Inferior parietal cortex (tissue), 1 donor: ENCODE results near the gene FXYD6.
"Not testable (repeated sequence)": the region's sequence is repeated elsewhere in the genome, so short reads cannot be mapped to it uniquely, and the experiment has no call there.

Experiments used
- DNase-seq: peaks from one replicate; pipeline ENCODE4 v3.0.0-alpha.2; 2016; ENCODE audit errors: extremely low spot score

The FXYD6 gene, protein sequence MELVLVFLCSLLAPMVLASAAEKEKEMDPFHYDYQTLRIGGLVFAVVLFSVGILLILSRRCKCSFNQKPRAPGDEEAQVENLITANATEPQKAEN

DNA sequence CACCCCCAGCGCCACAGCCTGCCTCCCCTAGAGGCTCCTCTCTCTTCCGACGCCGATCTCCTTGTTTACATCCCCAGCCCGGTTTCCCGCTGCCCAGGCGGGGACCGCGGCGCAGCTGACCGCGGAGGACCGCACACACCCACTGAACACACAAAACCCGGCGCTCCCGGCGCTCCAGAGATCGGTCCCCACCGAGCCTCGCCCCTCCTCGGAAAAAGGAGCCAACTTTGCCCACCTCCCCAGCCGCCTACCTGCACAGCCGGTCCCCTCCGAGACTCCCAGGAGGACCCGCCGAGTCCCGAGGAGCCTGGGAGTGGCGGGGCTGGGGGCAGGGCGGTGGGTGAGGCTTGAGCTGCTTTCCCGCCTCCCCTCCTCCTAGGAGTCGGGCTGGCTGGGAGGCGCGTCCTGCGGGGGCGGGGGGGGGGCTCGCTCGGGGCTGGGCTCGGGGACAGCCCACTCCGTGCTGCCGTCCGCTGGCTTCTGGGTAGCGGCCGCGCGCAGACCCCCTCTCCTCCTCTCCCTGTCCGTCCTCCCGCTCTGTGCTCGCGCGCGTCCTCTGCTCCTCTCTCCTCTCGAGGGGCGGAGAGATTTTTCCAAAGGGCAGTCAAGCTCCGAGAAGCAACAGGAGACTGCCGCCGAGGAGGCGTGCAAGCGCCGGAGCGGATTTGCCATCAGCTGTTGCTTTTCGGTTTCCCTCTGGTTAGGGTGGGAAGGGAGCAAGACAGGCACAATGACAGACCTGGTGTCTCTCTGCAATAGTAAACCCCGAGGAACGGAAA, at the start of gene FXYD6:
FXYD6 (minus strand) TSS at position 318 of the 779 bp plus-strand sequence. CDS start 33,882 bp downstream, outside the sequence.
- no peak for DNase-seq

DNA sequence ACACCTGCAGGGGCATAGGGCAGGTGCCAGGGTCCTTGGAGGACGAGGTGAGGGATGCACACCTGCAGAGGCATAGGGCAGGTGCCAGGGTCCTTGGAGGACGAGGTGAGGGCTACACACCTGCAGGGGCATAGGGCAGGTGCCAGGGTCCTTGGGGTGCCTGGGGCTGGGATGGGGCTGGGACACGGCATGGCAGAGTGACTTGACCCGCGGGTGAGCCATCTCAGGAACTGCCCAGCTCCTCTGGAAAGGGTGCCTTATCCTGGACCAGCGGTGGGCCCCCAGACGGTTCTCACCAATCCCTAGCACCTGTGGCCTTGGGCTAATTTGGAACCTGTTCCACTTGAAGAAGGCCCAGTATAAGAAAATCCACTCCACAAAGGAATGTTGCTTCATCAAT, 49.7 kb upstream of the FXYD6 start:
- not testable (repeated sequence) for DNase-seq

DNA sequence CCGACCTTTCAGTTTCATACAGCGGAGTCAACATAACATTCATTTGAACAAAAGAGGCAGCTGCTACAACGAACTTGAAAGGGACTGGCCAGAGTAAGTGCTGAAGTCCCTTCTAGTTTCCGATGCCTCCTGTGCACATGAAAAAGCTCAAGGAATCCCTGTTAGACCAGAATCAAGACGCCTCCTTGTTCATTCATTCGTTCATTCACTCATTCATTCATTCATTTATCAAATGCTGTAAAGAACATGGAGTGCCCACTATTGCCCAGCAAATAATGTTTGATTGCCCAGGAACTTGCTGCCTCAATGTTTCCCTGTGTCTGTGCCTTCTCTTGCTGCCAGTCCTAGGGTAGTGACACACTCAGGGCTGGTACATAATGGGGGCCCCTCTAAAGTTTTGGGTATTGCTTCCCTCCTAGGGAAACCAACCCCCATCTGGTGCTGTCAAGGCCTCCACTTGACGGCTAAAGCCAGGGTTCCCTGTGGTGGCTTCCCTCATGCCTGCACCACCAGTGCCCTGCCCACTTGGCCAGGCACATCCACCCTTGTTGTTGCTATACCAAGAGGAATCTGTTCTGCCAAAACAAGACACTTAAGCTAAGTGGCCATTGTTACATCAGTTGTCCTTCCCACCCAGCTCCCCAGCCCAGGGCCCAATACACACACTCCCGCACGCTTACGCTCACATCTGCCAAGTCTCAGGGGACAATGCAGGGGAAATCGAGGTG, 48.9 kb upstream of the FXYD6 start:
- DNase-seq: no peak

DNA sequence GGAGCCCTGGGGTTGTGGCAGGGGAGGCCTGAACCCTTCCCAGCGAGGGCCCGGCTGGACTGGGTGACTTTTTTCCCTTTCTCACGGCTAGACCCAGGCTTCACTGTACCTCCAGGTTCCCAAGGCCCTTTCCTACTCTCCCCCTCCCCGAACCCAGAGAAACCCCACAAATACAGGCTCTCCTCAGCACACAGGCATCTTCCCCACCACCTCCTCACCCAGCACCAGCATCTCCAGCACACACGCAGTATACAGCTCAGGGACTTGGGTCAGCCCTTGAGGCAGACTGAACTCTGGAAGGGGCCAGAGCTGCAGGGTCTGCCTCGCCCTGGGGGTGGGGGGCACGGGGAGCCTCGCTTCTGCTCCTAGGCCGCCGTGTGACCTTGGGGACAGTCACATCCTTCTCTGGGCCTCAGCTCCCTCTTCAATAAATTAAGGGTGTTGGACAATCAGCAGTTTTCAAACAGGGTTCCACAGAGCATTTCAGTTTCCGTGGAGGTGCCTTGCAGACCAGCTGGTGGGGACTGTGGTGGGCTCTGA, 48.2 kb upstream of the FXYD6 start:
- DNase-seq: no peak

DNA sequence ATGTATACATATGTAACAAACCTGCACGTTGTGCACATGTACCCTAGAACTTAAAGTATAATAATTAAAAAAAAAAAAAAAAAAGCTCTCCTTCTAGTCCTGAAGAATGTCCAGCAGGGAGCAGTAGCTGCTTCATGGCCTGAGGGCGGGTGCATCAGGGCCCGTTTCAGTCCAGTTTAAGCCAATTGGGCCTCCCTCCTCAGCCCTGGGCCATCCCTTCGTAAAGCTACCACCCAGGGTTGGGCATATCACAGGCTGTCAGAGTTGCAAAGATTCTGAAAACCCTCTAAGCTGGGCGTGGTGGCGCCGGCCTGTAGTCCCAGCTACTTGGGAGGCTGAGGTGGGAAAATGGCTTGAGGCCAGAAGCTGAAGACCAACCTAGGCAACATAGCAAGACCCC, 47.3 kb upstream of the FXYD6 start:
- no peak for DNase-seq

DNA sequence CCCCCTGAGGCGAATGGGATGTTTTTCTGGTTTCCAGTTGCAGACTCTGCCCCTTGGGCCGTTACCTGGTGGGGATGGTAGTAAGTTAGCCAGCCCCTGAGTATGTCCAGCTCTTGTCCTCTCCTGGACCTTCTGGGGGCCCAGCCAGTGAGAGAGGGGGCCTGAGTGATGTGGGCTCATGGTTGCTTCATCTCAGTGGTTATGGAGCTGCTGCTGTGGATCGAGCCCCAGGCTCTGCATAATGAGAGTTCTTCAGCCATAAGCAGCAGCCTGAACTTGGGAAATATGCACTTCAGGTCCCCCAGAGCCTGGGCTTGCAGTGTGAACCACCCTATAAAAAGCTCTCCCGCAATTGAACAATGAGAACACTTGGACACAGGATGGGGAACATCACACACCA, 46.8 kb upstream of the FXYD6 start:
- no peak for DNase-seq

DNA sequence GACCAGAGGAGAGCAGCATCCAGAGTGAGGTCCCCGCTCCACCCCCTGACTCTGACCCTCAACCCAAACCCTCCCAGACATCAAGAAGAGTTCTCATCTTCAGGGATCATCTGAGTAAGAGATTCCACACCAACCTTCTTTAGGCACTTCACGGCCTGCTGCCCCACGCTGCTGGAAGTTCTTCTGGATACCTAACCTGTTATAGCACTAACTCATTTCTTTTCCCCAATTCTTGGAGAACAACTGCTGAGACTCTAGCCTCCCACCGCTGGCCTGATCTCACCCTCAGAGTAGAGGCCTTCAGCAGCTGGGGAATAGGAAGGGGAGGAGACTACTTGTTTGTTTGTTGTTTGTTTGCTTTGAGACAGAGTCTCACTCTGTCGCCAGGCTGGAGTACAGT, 45.4 kb upstream of the FXYD6 start:
- no peak for DNase-seq

DNA sequence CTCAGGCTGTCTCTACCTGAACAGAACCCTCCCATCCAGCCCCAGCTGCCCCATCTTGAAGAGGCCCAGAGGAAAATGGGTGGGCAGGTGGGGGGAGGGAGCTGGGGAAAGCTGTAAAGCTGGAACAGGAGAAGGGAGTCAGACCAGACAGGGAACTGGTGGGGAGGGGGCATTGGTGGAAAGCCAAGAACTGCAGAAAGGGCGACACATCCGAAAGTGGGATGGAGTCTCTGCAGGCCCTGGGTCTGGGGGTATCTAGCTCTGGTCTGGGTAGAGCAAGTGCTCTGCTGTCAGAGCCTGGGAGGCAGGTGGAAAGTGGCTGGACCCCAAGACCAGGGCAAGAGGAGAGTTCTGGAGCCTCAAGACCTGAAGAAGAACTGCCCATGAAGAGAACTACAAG, 45.0 kb upstream of the FXYD6 start:
- DNase-seq: no peak

DNA sequence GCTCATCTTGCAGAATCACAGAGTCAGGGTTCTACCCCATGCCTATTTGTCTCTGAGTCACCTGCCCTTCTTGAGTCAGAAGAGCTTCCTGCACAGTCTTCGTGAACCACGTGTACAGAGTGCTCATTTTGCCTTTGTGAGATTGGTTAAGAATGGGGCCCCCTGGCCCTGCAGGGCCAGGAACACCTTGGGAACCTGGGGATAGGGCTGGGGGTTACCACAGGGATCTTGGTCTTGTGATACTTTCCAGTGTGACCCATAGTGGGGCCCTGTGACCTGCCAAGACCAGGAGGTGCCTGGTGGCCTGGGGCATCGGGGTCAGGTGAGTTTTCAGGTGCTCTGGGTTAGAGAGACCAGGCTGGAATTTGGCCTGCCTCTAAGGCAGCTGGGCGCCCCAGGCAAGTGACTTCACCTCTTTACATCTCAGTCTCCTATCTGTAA, 43.3 kb upstream of the FXYD6 start:
- DNase-seq: no peak

DNA sequence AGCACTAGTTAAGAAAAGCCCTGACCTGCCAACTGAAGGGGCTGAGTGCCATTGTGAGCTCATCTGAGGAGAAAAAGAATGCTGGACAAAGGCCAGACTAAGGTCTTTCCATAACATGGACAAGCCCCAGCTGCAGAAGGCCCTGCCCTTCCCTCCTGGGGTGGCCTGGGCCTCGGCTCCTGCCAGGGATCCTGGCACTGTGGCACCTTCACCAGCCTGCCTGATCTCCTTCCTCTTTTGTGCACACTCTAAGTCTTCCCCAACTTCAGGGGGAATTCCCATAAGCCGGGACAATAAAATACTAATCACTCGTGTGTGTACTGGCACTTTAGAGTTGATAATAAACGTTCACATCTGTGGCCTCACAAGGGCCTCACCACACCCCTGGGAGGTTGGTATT, 42.9 kb upstream of the FXYD6 start:
- DNase-seq: no peak

DNA sequence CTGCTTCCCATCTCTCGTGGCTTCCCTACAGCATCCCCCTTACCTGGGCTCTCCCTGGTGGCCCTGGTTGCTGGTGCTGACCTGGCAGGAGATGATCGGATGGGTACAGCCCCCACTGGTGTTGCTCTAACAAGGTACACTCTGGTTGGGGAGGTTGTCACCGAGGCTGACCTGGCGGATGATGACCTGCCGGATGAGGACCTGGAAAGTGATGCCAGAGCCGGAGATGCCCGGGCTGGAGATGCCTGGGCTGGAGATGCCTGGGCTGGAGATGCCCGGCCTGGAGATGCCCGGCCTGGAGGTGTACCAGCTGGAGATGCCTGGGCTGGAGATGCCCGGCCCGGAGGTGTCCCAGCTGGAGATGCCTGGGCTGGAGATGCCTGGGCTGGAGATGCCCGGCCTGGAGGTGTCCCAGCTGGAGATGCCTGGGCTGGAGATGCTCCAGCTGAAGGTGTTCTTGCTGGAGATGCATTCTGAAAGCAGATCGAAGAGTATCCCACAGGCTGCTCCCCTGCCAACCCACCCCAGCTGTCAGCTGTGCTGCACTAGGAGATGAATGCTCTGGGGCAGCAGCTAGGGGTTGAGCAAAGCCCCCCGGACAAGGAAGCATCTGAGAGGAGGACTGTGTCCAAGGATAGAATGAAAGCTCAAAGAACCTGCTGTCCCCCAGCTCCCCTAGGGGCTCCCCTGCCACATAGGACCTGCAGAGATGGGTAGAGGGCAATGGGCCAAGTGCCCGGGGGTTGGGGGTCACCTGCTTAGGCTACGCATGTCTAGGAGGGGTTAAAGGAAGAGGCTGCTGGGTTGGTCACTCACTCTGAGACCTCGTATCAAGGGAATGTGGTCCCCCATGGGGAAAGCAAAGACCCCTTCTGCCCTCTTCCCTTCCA, 42.2 kb upstream of the FXYD6 start:
- no peak for DNase-seq

DNA sequence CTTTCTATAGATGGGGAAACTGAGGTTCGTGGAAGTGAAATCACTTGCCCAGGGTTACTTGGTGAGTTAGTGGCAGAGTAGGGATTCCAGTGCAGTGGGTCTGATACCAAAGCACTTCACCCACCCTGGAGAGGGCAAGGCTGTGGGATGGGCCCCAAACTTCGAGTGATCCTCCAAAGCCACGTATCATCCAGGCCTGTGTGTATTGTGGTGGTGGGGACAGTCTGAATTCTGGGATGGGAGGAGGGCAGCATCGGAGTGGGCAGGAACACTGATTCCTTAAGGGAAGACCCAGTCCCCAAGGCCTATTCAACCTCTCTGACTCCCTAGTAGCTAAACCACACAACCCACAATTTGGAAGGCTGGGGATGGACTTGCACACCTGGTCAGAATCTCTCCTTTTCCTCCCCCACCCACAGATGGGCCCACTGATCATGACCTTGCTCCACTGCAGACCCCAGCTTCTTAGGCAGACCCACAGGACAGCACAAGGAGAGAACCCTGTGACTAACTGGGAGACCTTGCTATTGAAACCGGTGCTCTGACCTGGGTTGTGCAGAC, 41.2 kb upstream of the FXYD6 start:
- DNase-seq: no peak

DNA sequence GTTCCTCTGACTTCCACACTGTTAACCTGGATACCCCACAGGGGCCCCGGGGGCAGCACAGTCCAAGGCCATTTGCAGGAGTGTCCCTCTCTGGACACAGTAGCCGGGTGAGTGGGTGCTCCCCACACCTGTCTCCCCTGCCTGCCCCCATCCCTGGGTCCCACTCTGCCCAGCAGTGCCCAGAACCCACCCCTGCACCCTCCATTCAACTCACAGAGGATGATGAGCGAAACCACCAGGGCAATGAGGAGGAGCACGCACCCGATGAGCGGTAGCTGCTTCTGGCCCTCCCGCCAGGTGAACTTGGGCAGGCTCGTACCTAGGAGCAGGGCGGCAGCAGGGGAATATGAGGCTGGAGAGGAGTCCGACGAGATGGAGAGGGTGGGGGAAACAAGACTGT, 40.5 kb upstream of the FXYD6 start:
- no peak for DNase-seq

DNA sequence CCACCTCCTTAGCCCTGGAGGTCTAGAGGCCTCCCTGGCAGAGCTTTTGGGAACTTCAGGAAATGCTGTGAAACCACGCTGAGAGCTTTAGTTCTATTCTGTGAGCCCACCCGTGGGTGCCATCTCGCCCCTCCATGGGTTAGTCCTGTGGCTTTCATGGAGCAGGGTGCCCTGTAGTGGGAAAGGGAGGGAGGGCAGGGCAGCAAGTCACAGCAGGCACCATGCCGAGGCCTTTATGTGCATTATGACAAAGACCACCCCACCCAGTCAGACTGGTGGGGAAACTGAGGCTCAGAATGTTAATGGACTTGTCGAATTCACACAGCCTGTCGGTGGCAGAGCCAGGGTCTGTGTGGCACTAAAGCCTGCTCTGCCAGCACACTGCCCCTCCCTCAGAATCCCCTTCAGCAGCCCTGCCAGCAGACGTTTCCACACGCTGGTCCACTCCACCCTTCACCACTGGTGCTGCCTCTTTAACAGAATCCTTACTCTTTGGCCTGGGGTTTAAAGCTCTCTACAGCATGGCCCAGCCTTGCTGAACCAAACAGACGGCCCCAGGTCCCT, 39.3 kb upstream of the FXYD6 start:
- no peak for DNase-seq

DNA sequence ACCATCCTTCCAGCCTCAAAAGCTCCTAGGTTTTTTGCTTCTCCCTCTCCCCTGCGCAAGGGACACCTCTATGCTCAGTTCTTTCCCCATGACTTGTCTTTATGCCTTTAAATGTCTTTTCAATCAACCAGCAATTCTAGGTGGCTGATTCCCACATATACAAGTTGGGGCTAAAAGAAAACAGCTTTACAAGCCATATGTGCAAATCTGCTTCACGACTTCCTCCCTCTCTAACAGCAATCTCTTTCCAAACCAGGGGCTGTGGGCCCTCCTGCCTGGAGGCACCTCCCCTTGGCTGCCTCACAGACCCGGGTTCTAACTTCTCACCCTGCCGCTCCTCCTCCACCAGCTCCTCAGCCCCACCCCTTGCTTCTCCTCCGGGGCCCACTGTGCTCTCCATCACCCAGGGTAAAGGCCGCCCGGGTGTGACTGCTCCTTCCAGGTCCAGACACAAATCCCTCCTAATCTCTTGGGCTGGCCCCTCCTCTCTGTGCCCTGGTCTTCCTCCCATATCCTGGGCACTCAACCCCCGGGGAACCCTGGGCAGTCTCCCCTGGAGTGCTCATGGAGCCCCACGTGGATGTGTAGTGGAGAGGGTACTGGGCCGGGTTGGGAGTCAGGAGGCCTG, 38.6 kb upstream of the FXYD6 start:
- DNase-seq: no peak

DNA sequence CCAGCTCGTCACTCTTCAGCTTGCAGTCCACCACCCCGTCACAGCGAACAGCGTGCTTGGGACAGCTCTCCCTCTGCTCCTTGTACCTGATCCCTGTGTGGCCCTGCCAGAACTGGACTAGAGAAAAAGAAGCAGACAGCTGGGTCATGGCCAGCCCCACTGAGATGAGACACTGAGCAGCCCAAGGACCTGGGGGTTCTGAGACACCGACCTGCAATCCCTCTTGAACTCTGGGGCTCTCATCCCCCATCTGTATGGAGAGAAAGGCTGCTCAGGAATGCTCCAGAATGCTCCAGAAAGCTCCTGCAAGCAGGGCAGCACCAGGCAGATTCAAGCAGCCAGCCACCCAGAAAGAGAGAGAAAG, 37.9 kb upstream of the FXYD6 start:
- DNase-seq: no peak

DNA sequence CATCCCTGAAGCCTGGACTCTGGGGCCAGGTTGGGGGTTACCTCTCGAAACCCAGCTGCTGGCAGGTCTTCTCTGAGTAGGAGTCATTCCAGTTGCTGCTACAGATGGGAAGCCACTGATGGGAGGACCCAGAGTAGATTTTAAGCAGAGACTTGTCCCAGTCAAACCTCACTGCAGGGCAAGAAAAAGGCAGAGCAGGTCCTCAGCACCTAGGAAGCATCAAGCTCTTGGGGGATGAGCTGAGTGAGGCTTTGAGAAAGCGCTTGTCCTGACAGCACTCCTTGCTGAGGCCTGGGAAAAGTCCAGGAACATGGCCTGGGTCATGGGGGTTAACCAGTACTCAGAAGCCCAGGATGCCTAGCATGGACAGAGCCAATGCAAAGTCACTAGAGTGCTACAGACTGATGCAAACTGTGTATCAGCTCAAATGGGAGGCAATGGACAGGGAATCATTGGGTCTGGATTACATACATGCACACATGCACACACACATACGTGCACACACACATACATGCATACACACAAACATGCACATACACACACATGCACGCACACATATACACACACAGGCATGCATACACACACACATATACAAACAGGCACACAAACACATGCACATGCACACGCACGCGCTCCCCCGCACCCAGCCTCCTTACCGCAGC, 37.4 kb upstream of the FXYD6 start:
- DNase-seq: no peak

DNA sequence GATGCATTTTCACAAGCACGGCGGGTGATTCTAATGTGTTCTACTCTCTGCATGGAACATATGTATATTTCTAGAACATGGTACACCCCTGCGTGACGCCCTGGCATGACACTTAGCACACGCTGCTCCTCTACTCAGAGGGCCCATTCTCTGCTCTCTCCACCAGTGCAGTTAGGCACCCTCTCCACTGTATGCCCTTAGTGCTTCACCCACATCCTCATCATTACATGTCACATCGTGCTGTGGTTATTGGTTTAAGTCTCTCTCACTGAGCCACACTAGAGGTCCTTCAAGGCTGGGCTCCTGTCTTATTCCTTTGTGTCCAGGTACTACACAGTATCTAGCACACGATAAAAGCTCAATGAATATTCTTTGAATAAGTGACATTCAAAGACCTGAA, 36.0 kb upstream of the FXYD6 start:
- no peak for DNase-seq

DNA sequence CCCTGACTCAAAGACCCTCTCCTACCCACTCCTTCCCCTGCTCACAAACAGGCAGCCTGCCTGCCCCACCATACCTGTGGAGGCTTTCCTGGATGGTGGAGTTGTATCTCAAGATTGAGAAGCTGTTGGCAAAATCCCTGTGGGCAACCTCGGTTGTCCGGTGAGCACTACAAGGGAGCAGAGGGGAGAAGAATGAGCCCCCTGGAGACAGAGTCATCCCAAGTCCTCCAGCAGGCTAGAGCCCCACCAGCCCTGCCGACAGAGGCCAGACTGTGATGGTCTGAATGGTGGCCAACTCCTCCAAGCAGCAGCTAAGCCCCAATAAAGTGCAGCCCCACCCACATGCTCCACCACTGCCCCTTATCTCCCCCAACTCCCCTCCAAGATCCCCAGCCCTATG, 35.2 kb upstream of the FXYD6 start:
- DNase-seq: no peak

DNA sequence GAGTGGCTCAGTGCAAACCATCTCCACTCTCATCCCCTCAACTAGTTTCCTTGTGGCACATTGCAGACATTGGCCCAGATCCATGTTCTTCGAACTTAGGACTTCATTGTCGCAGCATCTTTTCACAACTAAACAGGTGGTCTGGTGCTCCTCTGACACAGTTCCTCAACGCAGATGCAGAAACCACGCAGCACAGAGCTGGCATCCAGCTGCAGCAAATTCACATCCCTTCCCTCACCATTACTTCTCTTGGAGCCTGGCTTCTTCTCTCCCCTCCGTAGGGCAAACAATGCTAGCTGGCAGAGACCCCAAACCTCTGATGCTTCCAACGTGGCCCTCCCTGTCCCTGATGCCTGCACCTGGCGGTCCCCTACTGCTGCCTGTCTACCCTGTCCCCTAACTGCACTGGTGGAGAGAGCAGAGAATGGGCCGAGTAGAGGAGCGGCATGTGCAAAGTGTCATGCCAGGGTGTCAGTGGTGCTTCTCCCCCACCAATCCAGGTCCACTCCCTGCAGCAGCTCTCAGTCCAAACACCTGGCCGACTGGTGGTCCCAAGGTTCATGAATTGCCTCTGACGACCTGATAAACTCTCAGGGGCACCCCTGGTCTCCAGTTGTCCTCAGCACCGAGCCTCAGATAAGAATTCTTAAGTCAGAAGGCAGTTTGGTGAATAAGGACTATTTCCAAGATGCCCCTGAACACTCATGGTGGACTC, 34.6 kb upstream of the FXYD6 start:
- DNase-seq: no peak
